ENCODE measurements around the gene SYK.

Gene SYK

GRCh38 chr9:90907790-90908189, 106.2 kb downstream of the SYK start:
- no peak for DNase-seq

DNA sequence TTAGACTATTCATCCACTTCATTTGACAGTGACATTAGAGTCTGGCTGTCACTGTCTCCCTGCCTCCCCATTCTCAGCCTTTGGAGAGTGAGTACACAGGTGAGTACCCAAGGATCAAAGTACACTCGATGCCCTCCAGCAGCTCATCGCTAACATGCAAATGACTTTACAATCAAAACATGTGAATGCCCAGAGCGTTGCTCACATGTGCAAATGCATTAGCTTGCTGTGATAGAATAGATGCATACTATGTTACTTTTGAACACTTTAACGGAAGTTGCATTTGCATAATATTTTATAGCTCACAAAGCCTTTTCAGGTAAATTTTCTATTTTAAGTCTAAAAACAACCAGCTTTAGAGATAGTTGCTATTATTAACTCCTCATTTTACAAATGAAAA, 107.6 kb downstream of the SYK start:
- no peak for DNase-seq

DNA sequence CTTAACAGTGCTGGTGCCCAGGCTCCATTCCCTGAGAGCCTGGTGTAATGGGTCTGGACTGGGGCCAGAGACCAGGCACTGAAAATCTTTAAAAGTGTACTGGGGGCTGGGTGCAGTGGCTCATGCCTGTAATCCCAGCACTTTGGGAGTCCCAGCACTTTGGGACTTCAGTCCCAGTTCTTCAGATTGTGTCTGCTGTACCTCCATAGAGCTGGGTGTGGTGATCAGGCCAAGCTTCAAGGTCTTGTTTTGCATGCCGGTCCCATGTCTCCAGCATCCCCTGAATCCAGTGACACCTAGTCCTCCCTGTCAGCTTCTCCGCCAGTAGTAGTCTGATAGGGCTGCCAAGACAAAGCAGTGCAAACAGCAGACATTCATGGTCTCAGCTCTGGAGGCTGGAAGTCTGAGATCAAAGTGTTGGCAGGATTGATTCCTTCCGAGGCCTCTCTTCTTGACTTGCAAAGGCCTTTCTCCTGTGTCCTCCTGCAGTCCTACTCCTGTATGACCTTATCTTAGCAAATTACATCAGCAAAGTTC, 108.2 kb downstream of the SYK start:
- DNase-seq, result no peak

GRCh38 chr9:90914196-90914595, 112.6 kb downstream of the SYK start:
- no peak for DNase-seq

DNA sequence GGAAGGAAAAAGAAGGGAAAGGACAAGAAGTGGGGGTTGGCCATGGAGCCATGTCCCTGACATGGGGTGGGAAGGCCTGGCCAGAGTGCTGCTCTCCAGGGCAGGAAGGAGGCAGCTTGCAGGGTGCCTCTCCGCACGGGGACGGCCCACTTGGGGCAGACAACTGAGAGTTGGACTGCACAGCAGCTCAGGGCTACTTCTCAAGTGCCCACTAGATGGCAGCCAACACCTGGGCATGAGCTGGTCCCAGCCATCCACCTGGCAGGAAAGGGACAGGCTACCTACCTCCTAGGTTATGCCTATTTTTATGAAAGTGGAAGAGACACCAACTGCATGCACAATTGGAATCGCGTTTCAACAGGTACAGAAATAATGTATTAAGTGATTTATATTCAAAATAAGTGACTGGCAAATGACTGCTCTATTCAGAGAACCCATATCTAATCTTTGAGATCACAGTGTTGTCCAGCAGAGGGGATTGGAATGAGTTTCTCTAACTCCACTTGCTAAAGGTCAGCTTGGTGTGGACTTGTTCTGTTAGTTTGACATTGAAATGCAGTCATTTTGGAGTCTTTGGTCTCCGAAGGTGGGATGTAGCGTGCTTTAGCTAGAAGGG, 113.4 kb downstream of the SYK start:
- DNase-seq, result peak; percentile 85

GRCh38 chr9:90915693-90916092, 114.1 kb downstream of the SYK start:
- no peak for DNase-seq

DNA sequence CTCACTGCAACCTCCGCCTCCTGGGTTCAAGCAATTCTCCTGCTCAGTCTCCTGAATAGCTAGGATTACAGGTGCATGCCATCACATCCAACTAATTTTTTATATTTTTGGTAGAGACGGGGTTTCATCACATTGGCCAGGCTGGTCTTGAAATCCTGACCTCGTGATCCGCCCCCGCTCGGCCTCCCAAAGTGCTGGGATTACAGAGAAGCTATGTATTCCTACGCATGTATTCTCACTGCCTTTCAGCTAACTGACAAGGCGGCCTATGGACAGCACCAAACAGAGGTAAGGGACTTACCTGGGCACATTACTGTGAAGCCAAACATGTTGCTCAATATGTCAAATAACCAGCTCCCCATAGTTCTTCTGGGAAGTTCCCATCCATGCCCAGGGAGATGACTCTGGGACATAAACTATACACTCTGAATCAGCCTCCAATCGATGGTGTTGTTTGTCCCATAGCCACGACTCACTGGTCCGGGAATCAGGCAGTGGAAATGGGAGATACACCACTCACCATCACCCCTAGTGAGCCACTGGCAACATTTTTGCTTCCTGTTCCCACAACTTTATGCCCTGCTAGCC, 114.6 kb downstream of the SYK start:
- no peak for DNase-seq

GRCh38 chr9:90919883-90920282, 118.3 kb downstream of the SYK start:
- DNase-seq, result no peak

- peak; percentile 54 for DNase-seq
These were observed 119.5 kb downstream of the SYK start for GRCh38 chr9:90921104-90921503.

GRCh38 chr9:90921969-90922368, 120.3 kb downstream of the SYK start:
- DNase-seq, result no peak

DNA sequence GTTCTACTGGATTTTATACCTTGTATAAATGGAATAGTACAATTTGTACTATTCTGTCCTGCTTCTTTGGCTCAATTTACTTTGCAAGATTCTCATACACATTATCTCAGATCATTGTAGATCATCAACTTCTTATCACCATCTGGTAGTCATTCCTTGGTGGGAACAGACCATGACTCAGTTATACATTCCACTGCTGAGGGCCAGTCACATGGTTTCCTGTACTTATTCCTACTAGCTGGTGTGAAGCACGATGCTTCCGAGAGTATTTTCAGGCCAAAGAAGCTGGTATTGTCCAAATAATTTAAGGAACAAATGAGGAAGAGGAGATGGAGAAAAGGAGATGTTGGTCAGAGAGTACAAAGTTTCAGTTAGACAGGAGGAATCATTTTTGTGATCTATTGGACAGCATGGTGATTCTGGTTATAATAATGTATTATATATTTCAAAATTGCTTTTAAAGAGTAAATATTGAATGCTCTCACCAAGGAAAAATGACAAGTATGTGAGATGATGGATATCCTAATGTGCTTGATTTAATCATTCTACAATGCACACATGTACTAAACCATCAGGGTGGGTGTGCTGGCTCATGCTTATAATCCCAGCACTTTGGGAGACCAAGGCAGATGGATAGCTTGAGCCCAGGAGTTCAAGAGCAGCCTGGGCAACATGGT, 124.1 kb downstream of the SYK start:
- no peak for DNase-seq

DNA sequence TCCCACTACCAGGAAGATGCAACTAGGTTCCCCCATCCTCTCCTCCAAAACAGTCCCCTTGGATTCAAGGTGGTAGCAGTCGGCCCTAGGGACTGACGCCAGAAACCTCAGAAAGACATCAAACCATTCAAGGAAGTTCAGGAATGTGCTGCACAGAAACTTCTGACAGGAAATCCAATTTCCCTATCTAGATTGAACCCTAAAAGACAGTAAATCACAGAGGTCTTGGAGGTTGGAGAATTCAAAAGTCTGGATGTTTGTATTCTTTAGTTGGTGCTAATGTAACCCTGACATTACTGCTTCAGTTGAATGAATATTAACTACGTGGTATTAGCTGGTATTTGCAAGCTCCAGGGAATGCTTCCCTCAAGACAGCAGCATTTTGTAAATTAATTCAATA, 125.3 kb downstream of the SYK start:
- no peak for DNase-seq

DNA sequence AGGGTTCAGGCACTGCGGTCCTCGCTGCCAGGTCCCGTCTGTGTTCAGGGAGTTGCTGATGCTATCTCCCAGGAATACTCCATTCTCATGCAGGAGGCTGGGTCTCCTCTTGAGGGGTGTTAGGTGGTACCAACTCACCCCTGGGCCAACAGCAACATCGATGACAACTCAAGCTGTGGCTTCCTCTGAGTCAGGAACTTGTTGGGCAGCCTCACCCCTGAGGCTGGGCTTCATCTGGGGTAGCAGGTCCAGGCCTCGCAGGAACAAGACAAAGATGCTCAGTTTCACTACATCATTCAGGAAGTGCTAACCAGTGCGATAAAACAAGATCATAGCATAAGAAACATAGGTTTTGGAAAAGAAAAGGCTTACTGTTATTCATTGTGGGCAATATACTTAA, 125.9 kb downstream of the SYK start:
- DNase-seq, result no peak

DNA sequence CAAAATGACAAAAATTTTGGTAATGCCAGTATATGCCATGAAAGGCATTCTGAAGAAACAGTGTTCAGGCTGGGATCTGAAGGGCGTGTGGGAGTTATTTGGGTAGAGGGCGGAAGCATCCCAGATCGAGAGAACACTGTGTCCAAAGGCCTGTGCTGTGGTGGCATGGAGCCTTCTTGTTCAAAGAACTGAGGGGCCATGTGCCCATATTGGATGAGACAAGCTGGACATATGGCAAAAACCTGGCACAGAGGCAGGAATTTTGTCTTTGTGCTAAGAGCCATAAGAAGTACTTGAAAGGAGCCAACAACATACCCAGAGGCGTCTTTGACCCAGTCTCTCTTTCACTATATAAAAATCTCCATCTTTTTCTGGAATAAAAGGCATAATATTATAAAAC, 128.0 kb downstream of the SYK start:
- no peak for DNase-seq

DNA sequence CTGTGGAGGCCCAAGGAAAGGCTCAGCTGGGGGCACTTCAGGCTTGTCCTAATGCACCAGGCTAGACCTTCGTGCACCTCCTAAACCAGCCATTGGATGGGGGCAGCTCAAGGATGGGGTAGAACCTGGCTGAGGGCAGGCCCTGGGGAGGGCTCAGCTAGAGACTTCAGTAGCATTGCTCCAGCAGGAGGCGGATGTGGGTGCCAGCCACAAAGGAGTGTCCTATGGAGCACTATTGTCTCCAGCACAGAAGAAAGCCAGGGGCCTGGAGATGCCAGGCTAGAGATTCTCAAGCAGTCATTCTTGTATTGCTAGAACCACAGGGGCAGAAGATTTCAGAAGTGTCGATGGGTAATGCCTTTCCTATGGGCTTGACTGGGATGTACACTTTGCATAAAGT, 131.8 kb downstream of the SYK start:
- no peak for DNase-seq

- no peak for DNase-seq
These were observed 137.7 kb downstream of the SYK start for GRCh38 chr9:90939351-90939750.

- no peak for DNase-seq
These were observed 138.7 kb downstream of the SYK start for GRCh38 chr9:90940280-90940679.

DNA sequence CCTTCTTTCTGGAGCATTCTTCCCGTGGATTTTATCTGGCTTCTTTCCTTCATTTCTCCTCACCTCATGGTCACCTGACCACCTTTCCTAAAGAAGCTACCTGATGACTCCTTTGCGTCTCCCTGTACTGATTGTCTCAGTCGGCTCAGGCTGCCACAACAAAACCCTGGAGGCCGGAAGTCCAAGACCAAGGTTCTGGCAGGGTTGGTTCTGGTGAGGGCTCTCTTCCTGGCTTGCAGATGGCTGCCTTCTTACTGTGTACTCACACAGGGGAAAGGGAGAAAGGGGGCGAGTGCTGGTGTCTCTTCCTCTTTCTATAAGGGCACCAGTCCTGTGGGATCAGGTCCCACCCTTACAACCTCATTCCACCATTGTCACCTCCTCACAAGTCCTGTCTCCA, 140.0 kb downstream of the SYK start:
- DNase-seq, result no peak

DNA sequence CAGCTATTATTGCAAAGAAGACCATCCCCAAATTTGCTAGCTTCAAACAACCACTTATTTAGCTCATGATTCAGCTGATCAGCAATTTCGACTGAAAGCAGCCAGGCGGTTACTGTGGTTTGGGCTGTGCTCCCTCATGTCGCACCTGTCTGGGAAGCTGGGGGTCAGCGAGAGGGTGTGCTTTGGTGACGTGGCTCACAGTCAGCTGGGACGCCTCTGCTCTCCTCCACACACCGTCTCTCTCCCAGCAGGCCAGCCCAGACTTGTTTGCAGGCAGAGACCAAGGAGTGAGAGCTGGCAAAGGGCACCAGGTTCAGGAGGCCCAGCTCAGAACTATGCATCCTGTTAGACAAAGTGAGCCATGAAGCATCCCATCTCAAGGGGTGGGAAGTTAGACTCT, 140.9 kb downstream of the SYK start:
- DNase-seq, result no peak

DNA sequence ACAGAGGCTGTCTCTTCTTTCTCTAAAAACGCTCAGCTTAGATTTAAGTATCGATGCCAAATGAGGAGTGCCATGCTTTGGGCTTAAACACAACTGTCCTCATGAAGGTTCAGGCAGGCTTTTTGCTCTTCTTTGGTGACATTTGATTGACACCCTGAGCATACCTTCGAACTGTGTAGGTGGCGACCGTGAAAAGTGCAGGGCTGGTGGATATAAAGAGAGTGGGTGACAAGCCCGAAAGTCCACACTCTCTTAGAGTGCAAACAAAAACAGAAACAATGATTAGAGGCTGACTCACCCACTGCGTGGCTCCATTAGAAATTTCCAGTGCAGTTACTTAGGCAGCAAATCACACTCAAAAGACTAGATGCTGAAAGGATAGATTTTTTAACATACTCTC, 141.7 kb downstream of the SYK start:
- DNase-seq, result no peak

GRCh38 chr9:90945336-90945735, 143.7 kb downstream of the SYK start:
- no peak for DNase-seq

- DNase-seq, result no peak
These were observed 145.4 kb downstream of the SYK start for GRCh38 chr9:90946982-90947381.

Data from femur (tissue), 1 donor.